Glomerular visceral epithelial cell (primary cell): ENCODE results near the gene MFSD2B.
"Not testable (repeated sequence)": the region's sequence is repeated elsewhere in the genome, so short reads cannot be mapped to it uniquely, and the experiment has no call there.

Source experiments
- DNase-seq: peaks from one replicate; pipeline ENCODE4 v3.0.0-alpha.2; 2016; ENCODE audit errors: extremely low spot score

The MFSD2B gene

GRCh38 chr2:24019729-24020128, 9.8 kb downstream of the MFSD2B start:
- DNase-seq: no peak

- no peak for DNase-seq
Measured at GRCh38 chr2:24020244-24020643, 10.4 kb downstream of the MFSD2B start.

- no peak for DNase-seq
Measured at GRCh38 chr2:24021122-24021998, 11.5 kb downstream of the MFSD2B start.

GRCh38 chr2:24022324-24022974, 12.6 kb downstream of the MFSD2B start:
- no peak for DNase-seq

GRCh38 chr2:24022975-24023575, 13.2 kb downstream of the MFSD2B start:
- DNase-seq: no peak

GRCh38 chr2:24024018-24024417, 14.1 kb downstream of the MFSD2B start:
- no peak for DNase-seq

GRCh38 chr2:24024996-24025663, 15.2 kb downstream of the MFSD2B start:
- DNase-seq: no peak

GRCh38 chr2:24026233-24026632, 16.3 kb downstream of the MFSD2B start:
- DNase-seq: no peak

- no peak for DNase-seq
Measured at GRCh38 chr2:24038786-24039499, 29.1 kb downstream of the MFSD2B start.

- no peak for DNase-seq
Measured at GRCh38 chr2:24040511-24040910, 30.6 kb downstream of the MFSD2B start.

- not testable (repeated sequence) for DNase-seq
Measured at GRCh38 chr2:24043133-24043532, 33.2 kb downstream of the MFSD2B start.

- no peak for DNase-seq
Measured at GRCh38 chr2:24045511-24046508, 35.9 kb downstream of the MFSD2B start.

- no peak for DNase-seq
Measured at GRCh38 chr2:24046599-24046929, 36.7 kb downstream of the MFSD2B start.

GRCh38 chr2:24046930-24047702, 37.2 kb downstream of the MFSD2B start, which contains the start of gene WDCP:
Gene WDCP (minus strand): TSS chr2:24047391. CDS start chr2:24039494, 7,897 bp downstream.
- DNase-seq: peak; percentile 97

- no peak for DNase-seq
Measured at GRCh38 chr2:24047703-24048033, 37.8 kb downstream of the MFSD2B start.

- DNase-seq: no peak
Measured at GRCh38 chr2:24048769-24049484, 39.0 kb downstream of the MFSD2B start.

- peak; percentile 81 for DNase-seq
Measured at GRCh38 chr2:24049485-24050021, 39.7 kb downstream of the MFSD2B start, which contains the start of gene FKBP1B. Gene FKBP1B (plus strand): TSS chr2:24049741. CDS start chr2:24049850, 109 bp downstream.
